Cardiac muscle cell (in vitro differentiated cells and primary cell): ENCODE results near the gene FCSK. TPM values are rescaled to one million over a fixed set of nuclear protein-coding genes. Genes with fewer than 3 reads are reported as not detected.

ENCODE experiments used
- DNase-seq, 2 donors: peaks; one replicate each; pipeline versions ENCODE4 v3.0.0 to v3.0.0-alpha.2; 2010 to 2017; ENCODE audit warnings: low read depth in 1 of 2, low spot score in 1 of 2
- H3K27ac ChIP-seq: fragments of 200-600 bp; sonication (generic); 2 replicates; pipeline ENCODE4 v1.5.1; 2016
- H3K27me3 ChIP-seq: fragments of 200-600 bp; sonication (generic); 2 replicates; pipeline ENCODE4 v1.6.0; 2016; ENCODE audit warnings: control low read depth
- H3K36me3 ChIP-seq: fragments of 200-600 bp; sonication (generic); 2 replicates; pipeline ENCODE4 v1.5.1; 2016; ENCODE audit warnings: control low read depth
- H3K4me1 ChIP-seq: fragments of 200-600 bp; sonication (generic); 2 replicates; pipeline ENCODE4 v1.8.1; 2017; ENCODE audit warnings: low read depth, mild to moderate bottlenecking, mixed run types
- H3K4me3 ChIP-seq: fragments of 200-600 bp; sonication (generic); 2 replicates; pipeline ENCODE4 v1.5.1; 2016; ENCODE audit warnings: mild to moderate bottlenecking
- H3K9me3 ChIP-seq: fragments of 200-600 bp; sonication (generic); 2 replicates; pipeline ENCODE4 v1.5.1; 2017; ENCODE audit warnings: low read depth, mild to moderate bottlenecking, control low read depth
- CTCF ChIP-seq: IDR thresholded peaks from 2 replicates; pipeline ENCODE4 v1.5.1; 2012; ENCODE audit warnings: low read depth, mild to moderate bottlenecking, low read length
- polyA plus RNA-seq: library from polyadenylated mRNA; unstranded; fragments of >200 nt; fragmentation: Nextera tagmentation; extraction: Ambion mirVana; gene quantifications from 2 replicates; pipeline ENCODE4 v1.2.1, GENCODE V29; 2016
- total RNA-seq: library from RNA; depleted of rRNA; stranded (reverse); fragments of >200 nt; gene quantifications from 2 replicates; pipeline ENCODE4 v1.2.3, GENCODE V29; 2016

Gene FCSK
- total and polyA plus RNA-seq, 2 experiments from 2014 or later, result 12.0 to 22.5 TPM

DNA sequence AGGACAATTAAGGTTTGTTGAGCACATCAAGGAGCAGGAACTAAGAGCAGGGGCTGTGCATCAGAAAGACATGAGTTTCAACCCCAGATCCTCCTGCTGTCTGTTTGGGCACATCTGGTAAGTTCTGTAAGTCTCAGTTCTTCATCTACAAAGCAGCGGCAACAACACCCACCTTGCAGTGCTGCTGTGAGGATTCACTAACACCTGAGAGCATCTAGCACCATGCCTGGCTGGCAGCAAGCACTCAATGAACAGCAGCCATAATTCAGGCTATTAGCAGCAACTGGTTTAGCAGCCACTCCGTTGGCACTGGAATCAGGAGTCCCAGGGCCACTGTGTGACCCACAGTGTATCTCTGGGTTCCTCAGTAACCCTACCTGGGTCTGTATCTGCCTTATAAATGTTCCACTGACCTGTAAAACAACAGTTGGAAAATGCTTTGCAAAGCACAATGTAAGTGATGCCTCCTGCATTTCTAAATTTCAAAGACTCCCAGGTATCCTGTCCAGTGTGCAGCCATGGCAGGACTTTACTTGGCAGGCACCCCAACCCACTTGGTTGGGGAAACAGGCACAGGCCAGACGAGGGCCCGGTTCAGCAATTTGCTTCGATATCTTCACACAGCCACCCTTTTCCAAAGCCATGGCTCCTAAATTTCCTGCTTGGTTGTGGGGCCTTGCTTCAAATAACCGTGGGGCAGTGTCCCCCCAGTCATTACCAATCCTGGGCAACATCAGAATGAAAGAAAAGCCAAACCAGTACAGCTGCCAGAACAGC lies 19.7 kb upstream of the FCSK start:
- peaks cover 70% of the 10 kb centered on the region for H3K4me1 ChIP-seq
- no peaks in the 10 kb centered on the region for H3K27me3 ChIP-seq
- TF ChIP-seq CTCF, result no peak
- H3K27ac ChIP-seq, result no peak overlapping the region
- no peaks in the 10 kb centered on the region for H3K9me3 ChIP-seq
- DNase-seq, result no peak
- no peaks in the 10 kb centered on the region for H3K36me3 ChIP-seq
- H3K4me3 ChIP-seq, result no peak overlapping the region

DNA sequence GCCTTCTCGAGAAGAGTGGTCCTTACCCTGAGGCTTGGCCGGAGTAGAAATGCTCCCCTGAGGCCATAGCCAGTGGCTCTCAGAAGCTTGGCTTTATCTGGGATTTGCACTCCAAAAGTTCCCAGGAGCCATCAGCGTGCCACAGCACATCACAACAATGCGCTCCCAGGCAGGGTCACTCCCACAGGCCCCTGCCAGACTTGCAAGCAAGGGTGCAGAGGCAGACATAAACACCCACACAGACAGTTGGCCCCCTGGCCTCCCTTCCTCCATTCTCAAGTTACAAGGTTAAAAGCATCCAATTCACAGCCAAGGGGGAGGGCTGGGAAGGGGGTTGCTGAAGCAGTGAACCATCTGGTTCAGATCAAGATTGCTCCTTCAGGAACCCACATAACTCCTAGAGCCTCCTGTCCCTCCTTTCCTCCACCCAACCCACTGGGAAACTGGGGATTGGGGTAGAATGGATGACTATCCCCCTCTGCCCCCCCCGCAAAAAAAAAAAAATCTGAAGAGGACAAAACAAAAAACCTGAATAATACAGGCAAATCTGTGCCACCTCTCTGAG lies 17.3 kb upstream of the FCSK start:
- H3K27me3 ChIP-seq, result no peaks in the 10 kb centered on the region
- H3K4me3 ChIP-seq, result peak overlapping the region; percentile 83
- H3K36me3 ChIP-seq, result no peaks in the 10 kb centered on the region
- peak; percentile 87 to 94 for DNase-seq
- peaks cover 52% of the 10 kb centered on the region for H3K4me1 ChIP-seq
- H3K9me3 ChIP-seq, result no peaks in the 10 kb centered on the region
- no peak for TF ChIP-seq CTCF
- H3K27ac ChIP-seq, result peak overlapping the region; percentile 92

GRCh38 chr16:70437582-70438557 lies 16.5 kb upstream of the FCSK start:
- Histone ChIP-seq H3K36me3 (no peaks in the 10 kb centered on the region), H3K4me1 (peaks cover 44% of the 10 kb centered on the region), H3K27ac (peak overlapping the region; percentile 92), H3K4me3 (peak overlapping the region; percentile 83), H3K27me3 (no peaks in the 10 kb centered on the region), H3K9me3 (no peaks in the 10 kb centered on the region)
- TF ChIP-seq CTCF, result no peak
- DNase-seq, result peak; percentile 46 to 71

DNA sequence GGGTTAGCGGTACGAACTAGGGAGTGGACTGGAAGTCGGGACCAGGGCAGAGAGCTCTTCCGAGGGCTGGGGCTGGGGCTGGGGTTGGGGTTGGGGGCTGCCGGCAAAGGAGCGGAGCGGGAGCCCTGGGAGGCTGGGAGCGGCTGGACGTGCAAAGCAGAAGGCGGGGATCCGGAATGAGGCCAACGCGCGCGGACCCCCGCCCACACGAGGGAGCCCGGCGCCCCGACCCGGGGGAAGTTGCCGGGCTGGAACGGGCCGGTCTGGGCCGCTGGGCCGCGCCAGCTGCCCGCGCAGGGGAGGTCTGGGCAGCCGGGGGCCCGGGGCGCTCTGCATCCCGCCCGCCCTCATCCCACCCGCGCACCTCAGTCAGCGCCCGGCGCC lies 15.8 kb upstream of the FCSK start:
- peak overlapping the region; percentile 92 for H3K27ac ChIP-seq
- H3K27me3 ChIP-seq, result no peaks in the 10 kb centered on the region
- peak overlapping the region; percentile 83 for H3K4me3 ChIP-seq
- H3K4me1 ChIP-seq, result peaks cover 37% of the 10 kb centered on the region
- H3K36me3 ChIP-seq, result no peaks in the 10 kb centered on the region
- H3K9me3 ChIP-seq, result no peaks in the 10 kb centered on the region
- DNase-seq, result peak in 1 of 2 donors; percentile 37
- no peak for TF ChIP-seq CTCF
